ENCODE data around the gene RMRP.

Gene RMRP

DNA sequence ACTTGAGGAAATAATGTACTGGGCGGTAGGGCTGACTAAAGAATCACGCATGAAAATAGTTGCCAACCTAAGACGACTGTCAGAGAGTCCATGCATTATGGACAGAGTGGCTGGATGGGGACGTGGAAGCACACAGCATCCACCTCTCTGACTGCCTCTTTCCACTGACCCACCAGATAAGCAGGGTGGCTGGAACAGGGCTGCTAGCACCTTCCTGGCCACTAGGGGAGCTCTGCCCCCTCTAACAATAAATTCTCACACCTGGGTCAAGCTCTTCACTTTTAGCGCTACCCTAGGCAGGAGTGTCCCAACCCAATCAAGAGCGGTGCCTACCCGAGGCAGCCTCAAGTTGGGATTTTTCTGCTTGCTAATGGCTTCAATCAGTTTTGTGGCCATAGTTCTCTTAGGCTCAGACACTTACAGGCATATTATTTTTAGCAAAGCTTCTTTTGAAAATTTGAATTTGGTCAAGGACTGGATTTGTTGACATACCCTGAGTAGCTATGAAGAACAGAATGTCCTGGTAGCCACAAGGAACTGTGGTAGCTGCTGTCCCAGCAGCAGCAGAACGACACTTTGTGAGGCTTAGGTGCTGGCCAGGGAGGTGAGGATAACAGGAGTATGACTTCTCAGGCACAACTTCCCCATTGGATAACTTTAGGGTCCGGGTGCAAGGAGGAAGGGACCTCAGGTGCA lies 38.8 kb upstream of the RMRP start:
- peaks cover 39% of the 10 kb centered on the region for H3K36me3 ChIP-seq (ENCODE audit: control insufficient read depth, insufficient read depth, low read length)
- no peak overlapping the region for H3K4me3 ChIP-seq (ENCODE audit: insufficient read depth, low read depth, low read length)
- 60 to 63% methylated on average over 9 of the region's 9 CpGs for WGBS, 2 experiments

DNA sequence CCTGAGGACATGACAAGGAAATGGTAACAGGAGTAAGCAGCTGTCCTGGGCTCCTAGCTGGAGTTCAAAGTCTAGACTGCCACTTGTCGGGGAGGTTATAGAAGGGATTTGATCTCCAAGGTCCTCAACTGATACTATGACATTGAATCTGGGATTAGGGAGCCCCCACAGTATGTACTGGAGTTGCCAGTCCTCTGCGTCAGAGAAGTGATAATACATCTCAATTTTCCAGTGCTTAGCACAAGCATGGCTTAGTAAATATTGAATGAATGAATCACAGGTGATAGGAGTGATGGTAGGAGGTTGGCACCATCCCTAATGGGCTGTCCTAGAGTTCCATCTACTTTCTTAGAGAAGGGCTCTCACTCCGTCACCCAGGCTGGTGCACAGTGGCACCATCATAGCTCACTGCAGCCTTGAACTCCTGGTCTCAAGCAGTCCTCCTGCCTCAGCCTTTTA lies 38.2 kb upstream of the RMRP start:
- Histone ChIP-seq H3K4me1 (ENCODE audit: control insufficient read depth, insufficient read depth, low read length) (no peaks in the 10 kb centered on the region), H3K27me3 (ENCODE audit: control insufficient read depth, insufficient read depth, low read length, poor library complexity, severe bottlenecking) (no peaks in the 10 kb centered on the region), H3K36me3 (ENCODE audit: control insufficient read depth, insufficient read depth, low read length) (peaks cover 34% of the 10 kb centered on the region), H3K4me3 (ENCODE audit: insufficient read depth, low read depth, low read length) (no peak overlapping the region), H3K9me3 (ENCODE audit: control insufficient read depth, low read length) (no peaks in the 10 kb centered on the region), H3K27ac (ENCODE audit: insufficient read depth, low read depth, low read length, poor library complexity, severe bottlenecking) (no peak overlapping the region)
- 96 to 97% methylated on average over 3 of the region's 3 CpGs for WGBS, 2 experiments

More for the DNA sequence above, 38.8 kb upstream of the RMRP start:
- Histone ChIP-seq H3K4me1 (ENCODE audit: control insufficient read depth, insufficient read depth, low read length) (no peaks in the 10 kb centered on the region), H3K9me3 (ENCODE audit: control insufficient read depth, low read length) (no peaks in the 10 kb centered on the region), H3K27me3 (ENCODE audit: control insufficient read depth, insufficient read depth, low read length, poor library complexity, severe bottlenecking) (no peaks in the 10 kb centered on the region), H3K27ac (ENCODE audit: insufficient read depth, low read depth, low read length, poor library complexity, severe bottlenecking) (no peak overlapping the region)

DNA sequence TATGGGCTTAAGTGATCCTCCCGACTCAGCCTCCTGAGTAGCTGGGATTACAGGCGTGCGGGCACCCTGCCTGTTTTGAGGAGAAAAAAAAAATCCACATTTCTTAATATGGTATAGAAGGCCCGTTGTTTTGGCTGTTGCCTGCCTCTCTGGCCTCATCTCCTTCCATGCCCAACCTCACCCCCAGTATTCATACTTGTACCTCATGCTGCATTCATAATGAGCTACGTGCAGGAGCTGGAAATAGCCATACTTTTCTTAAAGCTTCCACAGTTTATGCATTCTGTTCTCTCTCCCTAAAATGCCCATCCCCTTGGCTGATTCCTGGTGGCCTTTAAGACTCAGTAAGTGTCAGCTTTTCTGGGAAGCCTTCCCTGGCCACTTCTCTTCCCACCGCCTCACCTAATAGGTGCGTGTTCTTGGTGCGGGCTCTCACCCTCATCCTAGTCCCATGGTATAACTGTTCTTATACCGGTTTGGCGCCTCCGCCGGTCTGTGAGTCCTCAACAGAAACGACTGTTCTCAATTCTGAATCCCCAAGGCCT lies 34.0 kb upstream of the RMRP start:
- WGBS, 2 experiments, result 72% methylated on average over 13 of the region's 13 CpGs
- H3K27ac ChIP-seq (ENCODE audit: insufficient read depth, low read depth, low read length, poor library complexity, severe bottlenecking), result no peak overlapping the region

DNA sequence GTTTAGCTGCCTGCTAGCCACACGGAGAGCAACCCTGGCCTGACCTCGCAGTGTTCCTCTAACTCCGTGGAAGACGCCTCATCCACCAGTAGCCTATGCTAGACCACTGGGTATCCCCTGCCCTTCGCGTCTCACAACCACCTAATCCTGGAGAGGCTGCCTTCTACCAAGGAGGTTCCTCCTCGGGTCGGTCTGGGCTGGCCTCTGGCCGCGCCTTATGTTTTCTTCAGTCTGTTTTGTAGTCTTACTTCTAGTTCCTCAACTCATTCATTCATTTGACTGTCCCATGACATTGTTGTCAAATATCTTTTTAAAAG lies 33.5 kb upstream of the RMRP start:
- Histone ChIP-seq H3K27ac (ENCODE audit: insufficient read depth, low read depth, low read length, poor library complexity, severe bottlenecking) (peak overlapping the region; percentile 44), H3K36me3 (ENCODE audit: control insufficient read depth, insufficient read depth, low read length) (no peaks in the 10 kb centered on the region), H3K27me3 (ENCODE audit: control insufficient read depth, insufficient read depth, low read length, poor library complexity, severe bottlenecking) (no peaks in the 10 kb centered on the region), H3K9me3 (ENCODE audit: control insufficient read depth, low read length) (no peaks in the 10 kb centered on the region), H3K4me1 (ENCODE audit: control insufficient read depth, insufficient read depth, low read length) (peaks cover 19% of the 10 kb centered on the region), H3K4me3 (ENCODE audit: insufficient read depth, low read depth, low read length) (peak overlapping the region; percentile 60)
- 17 to 19% methylated on average over 10 of the region's 10 CpGs for WGBS, 2 experiments

More for the DNA sequence above, 34.0 kb upstream of the RMRP start:
- Histone ChIP-seq H3K4me3 (ENCODE audit: insufficient read depth, low read depth, low read length) (no peak overlapping the region), H3K9me3 (ENCODE audit: control insufficient read depth, low read length) (no peaks in the 10 kb centered on the region), H3K36me3 (ENCODE audit: control insufficient read depth, insufficient read depth, low read length) (no peaks in the 10 kb centered on the region), H3K4me1 (ENCODE audit: control insufficient read depth, insufficient read depth, low read length) (peaks cover 16% of the 10 kb centered on the region), H3K27me3 (ENCODE audit: control insufficient read depth, insufficient read depth, low read length, poor library complexity, severe bottlenecking) (no peaks in the 10 kb centered on the region)

DNA sequence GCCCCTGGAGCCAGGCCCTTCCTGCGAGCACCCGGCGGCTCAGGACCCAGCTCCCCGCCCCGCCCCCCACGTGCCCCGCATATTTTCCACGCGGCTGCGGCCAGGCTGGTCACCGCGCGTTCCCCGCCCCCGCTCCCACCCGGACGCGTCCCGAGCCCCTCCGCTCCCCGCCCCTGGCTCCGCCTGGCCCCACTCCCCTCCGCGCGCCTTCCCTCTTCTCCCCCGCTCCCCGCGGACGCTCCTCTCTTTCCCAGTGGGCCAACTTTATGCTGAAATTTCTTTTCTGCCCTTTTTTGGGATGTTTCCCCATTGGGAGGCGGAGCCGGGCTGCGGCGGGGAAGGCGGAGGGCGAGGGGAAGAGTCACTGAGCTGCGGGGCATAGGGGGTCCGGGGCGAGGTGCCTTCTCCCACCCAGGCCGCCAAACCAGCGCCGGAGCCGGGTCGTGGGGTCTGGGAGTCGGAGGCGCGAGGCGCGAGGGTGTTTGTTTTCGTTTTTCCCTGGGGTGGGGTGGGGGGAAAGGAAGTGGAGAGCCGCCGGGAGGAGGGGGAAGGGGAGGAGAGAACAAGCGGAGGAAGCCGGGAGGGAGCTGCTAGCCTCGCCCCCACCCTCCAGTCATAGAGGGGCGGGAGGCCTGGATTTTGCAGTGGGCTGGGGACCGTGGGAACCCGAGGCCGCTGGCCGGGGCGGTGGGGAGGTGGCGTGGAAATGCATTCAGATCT lies 33.0 kb upstream of the RMRP start:
- Histone ChIP-seq H3K4me3 (ENCODE audit: insufficient read depth, low read depth, low read length) (peak overlapping the region; percentile 60), H3K9me3 (ENCODE audit: control insufficient read depth, low read length) (no peaks in the 10 kb centered on the region), H3K27me3 (ENCODE audit: control insufficient read depth, insufficient read depth, low read length, poor library complexity, severe bottlenecking) (no peaks in the 10 kb centered on the region), H3K36me3 (ENCODE audit: control insufficient read depth, insufficient read depth, low read length) (no peaks in the 10 kb centered on the region), H3K4me1 (ENCODE audit: control insufficient read depth, insufficient read depth, low read length) (peaks cover 19% of the 10 kb centered on the region), H3K27ac (ENCODE audit: insufficient read depth, low read depth, low read length, poor library complexity, severe bottlenecking) (peak overlapping the region; percentile 63)
- 1% methylated on average over 61 of the region's 61 CpGs for WGBS, 2 experiments

DNA sequence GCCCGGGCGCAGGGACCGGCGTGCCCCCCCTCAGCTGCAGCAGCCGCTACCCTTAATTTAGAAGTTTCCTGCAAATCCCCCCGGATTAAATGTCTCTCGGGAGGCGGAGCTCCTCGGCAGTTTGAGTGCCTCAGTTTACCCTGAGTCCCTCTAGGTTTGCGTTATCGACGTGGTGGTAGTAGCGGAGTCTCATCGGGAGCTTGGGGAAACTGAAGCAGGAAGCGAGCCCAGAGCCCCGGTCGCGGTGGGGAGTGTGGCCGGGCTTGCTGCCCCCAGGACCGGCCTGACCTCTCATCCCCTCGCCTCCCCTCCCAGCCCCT lies 32.4 kb upstream of the RMRP start:
- WGBS, 2 experiments, result 0% methylated on average over 21 of the region's 21 CpGs
- no peaks in the 10 kb centered on the region for H3K27me3 ChIP-seq (ENCODE audit: control insufficient read depth, insufficient read depth, low read length, poor library complexity, severe bottlenecking)
- no peak overlapping the region for H3K27ac ChIP-seq (ENCODE audit: insufficient read depth, low read depth, low read length, poor library complexity, severe bottlenecking)
- H3K4me1 ChIP-seq (ENCODE audit: control insufficient read depth, insufficient read depth, low read length), result peaks cover 19% of the 10 kb centered on the region
- H3K9me3 ChIP-seq (ENCODE audit: control insufficient read depth, low read length), result no peaks in the 10 kb centered on the region
- no peaks in the 10 kb centered on the region for H3K36me3 ChIP-seq (ENCODE audit: control insufficient read depth, insufficient read depth, low read length)
- peak overlapping the region; percentile 60 for H3K4me3 ChIP-seq (ENCODE audit: insufficient read depth, low read depth, low read length)

DNA sequence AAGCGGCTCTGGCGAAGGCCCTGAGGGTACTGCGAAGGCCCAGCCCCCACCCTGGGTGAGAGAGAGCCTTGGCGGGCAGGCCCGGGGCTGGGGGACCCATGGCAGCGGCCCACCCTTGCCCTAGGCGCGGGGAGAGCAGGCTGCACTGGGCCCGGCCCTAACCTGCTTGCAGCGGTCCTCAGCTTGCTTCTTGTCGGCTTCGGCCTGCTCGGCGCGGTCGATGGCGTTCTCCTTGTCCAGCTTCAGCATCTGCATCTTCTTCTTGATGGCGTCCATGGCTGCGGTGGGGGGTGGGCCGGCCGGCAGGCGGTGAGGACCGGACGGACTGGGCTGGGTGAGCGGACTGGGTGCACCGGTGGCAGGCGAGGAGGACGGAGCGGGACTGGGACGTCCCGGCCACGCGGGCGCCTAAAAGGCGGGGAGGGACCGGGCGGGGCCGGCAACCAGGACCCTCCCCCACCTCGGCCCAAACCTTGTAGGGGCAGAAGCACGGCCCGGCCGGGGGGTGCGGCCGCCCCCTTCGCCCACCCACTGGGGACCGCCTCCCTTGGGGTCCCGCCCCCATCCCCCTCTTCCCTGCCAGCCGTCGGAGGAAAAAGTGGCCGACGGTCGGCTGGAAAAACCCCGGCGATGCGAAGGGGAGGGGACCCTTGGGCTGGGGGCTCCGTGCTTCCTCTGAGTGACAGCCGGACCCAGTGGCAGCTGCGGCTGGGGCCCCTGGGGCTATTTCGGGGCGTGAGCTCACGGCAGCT lies 31.9 kb upstream of the RMRP start, which contains the start of gene TPM2:
Gene TPM2 (minus strand): TSS at position 384 of the 752 bp plus-strand sequence. CDS start 108 bp downstream, at position 276.
- 0 to 1% methylated on average over 61 of the region's 61 CpGs for WGBS, 2 experiments
- no peaks in the 10 kb centered on the region for H3K9me3 ChIP-seq (ENCODE audit: control insufficient read depth, low read length)
- H3K27me3 ChIP-seq (ENCODE audit: control insufficient read depth, insufficient read depth, low read length, poor library complexity, severe bottlenecking), result no peaks in the 10 kb centered on the region
- peak within 1 kb of the TSS; percentile 60 for H3K4me3 ChIP-seq (ENCODE audit: insufficient read depth, low read depth, low read length)
- peak within 1 kb of the TSS; percentile 63 for H3K27ac ChIP-seq (ENCODE audit: insufficient read depth, low read depth, low read length, poor library complexity, severe bottlenecking)
- H3K36me3 ChIP-seq (ENCODE audit: control insufficient read depth, insufficient read depth, low read length), result peaks cover 3% of the 10 kb centered on the region
- H3K4me1 ChIP-seq (ENCODE audit: control insufficient read depth, insufficient read depth, low read length), result peaks cover 19% of the 10 kb centered on the region

DNA sequence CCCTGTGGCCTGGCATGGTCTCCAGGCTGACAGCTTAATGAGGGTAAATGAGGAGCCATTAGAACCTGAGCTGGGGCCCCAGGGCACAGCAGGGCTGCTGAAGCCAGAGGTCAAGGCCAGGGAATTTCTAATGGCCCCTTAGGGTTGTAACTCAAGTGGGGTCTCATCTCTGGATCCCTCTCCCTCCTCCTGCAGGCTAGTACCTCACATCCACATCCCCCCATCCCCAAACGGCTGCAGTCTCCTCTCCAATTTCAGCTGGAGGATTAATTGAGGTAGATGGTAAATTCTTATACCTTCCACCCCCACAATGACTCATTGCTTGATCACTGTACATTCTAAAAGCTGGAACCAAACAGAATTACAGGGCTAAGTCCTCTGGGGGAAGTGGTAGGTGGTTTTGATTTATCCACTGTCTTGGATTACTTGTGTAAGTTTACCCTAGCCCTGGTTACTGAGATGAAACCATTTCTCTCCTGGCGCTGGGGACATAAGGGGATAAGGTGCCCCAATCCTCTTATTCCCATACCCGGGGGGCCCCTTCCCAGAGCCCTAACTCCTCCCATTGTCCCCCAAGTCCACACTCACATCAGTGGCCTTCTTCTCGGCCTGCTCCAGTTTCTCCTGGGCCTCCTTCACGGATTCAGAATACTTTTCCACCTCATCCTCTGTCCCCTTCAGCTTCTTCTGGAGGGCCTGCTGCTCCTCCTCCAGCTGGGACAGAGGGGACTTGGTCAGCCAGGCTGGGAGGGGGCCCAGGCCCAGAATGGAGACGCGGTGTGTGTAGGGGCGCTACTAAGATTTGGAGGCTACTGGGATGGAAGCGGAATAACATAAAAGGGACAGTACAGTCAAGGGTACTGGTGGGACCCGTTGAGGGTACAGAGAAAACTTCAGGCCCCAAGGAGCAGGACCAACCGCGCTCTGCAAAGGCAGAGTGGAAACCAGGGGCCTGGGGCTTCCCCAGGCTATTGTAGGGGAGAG lies 31.0 kb upstream of the RMRP start:
- Histone ChIP-seq H3K27me3 (ENCODE audit: control insufficient read depth, insufficient read depth, low read length, poor library complexity, severe bottlenecking) (no peaks in the 10 kb centered on the region), H3K27ac (ENCODE audit: insufficient read depth, low read depth, low read length, poor library complexity, severe bottlenecking) (peak overlapping the region; percentile 31), H3K4me1 (ENCODE audit: control insufficient read depth, insufficient read depth, low read length) (peaks cover 19% of the 10 kb centered on the region), H3K4me3 (ENCODE audit: insufficient read depth, low read depth, low read length) (peak overlapping the region; percentile 60), H3K9me3 (ENCODE audit: control insufficient read depth, low read length) (no peaks in the 10 kb centered on the region), H3K36me3 (ENCODE audit: control insufficient read depth, insufficient read depth, low read length) (peaks cover 12% of the 10 kb centered on the region)
- WGBS, 2 experiments, result 12 to 20% methylated on average over 11 of the region's 12 CpGs

DNA sequence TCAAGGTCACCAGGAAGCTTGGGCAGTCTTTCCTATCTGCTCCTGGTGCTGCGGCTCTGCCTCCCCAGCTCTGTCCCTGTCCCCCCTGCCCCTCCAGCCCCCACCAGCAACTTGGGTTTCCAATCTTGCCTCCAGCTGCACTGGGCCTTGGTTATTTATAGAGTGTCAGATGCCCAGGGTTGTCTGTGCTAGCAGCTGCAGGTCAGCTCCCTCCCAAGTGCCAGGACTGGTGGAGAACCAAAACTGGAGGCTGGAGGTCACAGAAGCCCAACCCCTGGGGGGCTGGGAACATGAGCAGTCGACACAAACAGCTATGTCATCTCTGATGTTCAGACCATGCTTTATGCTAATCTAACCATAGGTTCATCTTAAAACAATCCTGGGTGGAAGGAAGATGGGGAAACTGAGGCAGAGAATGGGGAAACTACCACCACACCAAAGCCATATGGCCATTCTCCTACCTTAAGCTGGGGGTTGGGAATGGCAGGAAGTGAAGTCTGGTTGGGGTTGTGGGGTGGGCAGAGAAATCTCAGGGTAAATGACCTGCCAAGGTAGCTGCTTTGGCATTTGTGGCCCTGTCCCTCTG lies 30.2 kb upstream of the RMRP start:
- WGBS, 2 experiments, result 83 to 87% methylated on average over 2 of the region's 2 CpGs
- H3K27me3 ChIP-seq (ENCODE audit: control insufficient read depth, insufficient read depth, low read length, poor library complexity, severe bottlenecking), result no peaks in the 10 kb centered on the region
- H3K36me3 ChIP-seq (ENCODE audit: control insufficient read depth, insufficient read depth, low read length), result peaks cover 19% of the 10 kb centered on the region
- peak overlapping the region; percentile 60 for H3K4me3 ChIP-seq (ENCODE audit: insufficient read depth, low read depth, low read length)
- H3K27ac ChIP-seq (ENCODE audit: insufficient read depth, low read depth, low read length, poor library complexity, severe bottlenecking), result no peak overlapping the region
- peaks cover 19% of the 10 kb centered on the region for H3K4me1 ChIP-seq (ENCODE audit: control insufficient read depth, insufficient read depth, low read length)
- no peaks in the 10 kb centered on the region for H3K9me3 ChIP-seq (ENCODE audit: control insufficient read depth, low read length)
